HepG2 (cell line): ENCODE data around the gene SETD1A. TPM values are rescaled to one million over a fixed set of nuclear protein-coding genes. Genes with fewer than 3 reads are reported as not detected.

Experiments
- ATAD3A ChIP-seq: sonication (generic); formaldehyde crosslinking; IDR thresholded peaks from 2 replicates; pipeline ENCODE4 v1.4.0; 2020; ENCODE audit warnings: missing genetic modification reagents
- ATF1 ChIP-seq: IDR thresholded peaks from 2 replicates; pipeline ENCODE4 v1.6.1; 2016; ENCODE audit warnings: mild to moderate bottlenecking, control low read depth
- ATF3 ChIP-seq: sonication (generic); formaldehyde crosslinking; IDR thresholded peaks from 2 replicates; pipeline ENCODE4 v1.4.0; 2020; ENCODE audit warnings: missing genetic modification reagents
- E2F2 ChIP-seq: sonication (generic); formaldehyde crosslinking; IDR thresholded peaks from 2 replicates; pipeline ENCODE4 v1.4.0; 2020; ENCODE audit warnings: missing genetic modification reagents, borderline replicate concordance
- EHMT2 ChIP-seq: fragments of 200-600 bp; sonication (generic); IDR thresholded peaks from 2 replicates; pipeline ENCODE4 v1.7.0; 2017; ENCODE audit warnings: antibody characterized with exemption, low read depth, low read length, borderline replicate concordance
- ESRRA ChIP-seq: sonication (generic); formaldehyde crosslinking; IDR thresholded peaks from 2 replicates; pipeline ENCODE4 v1.5.1; 2020; ENCODE audit warnings: mild to moderate bottlenecking, low read depth, missing genetic modification reagents
- HES4 ChIP-seq: sonication (generic); formaldehyde crosslinking; IDR thresholded peaks from 2 replicates; pipeline ENCODE4 v1.9.0; 2021; ENCODE audit warnings: mild to moderate bottlenecking, missing genetic modification reagents, borderline replicate concordance
- HOXA3 ChIP-seq: sonication (generic); formaldehyde crosslinking; IDR thresholded peaks from 2 replicates; pipeline ENCODE4 v1.5.0; 2020; ENCODE audit warnings: missing genetic modification reagents
- KDM6A ChIP-seq: IDR thresholded peaks from 2 replicates; pipeline ENCODE4 v1.6.1; 2016; ENCODE audit warnings: low read depth
- NFKBIZ ChIP-seq: IDR thresholded peaks from 2 replicates; pipeline ENCODE4 v1.6.1; 2018; ENCODE audit warnings: missing genetic modification reagents, missing compliant biosample characterization
- PHF21A ChIP-seq: sonication (generic); formaldehyde crosslinking; IDR thresholded peaks from 2 replicates; pipeline ENCODE4 v1.5.0; 2020; ENCODE audit warnings: mild to moderate bottlenecking, missing genetic modification reagents
- PPARG ChIP-seq: conservative IDR thresholded peaks from 2 replicates; pipeline ENCODE4 v1.6.1; 2016; ENCODE audit warnings: missing biosample characterization, missing genetic modification reagents
- SP2 ChIP-seq: sonication (generic); formaldehyde crosslinking; IDR thresholded peaks from 2 replicates; pipeline ENCODE4 v1.5.1; 2020; ENCODE audit warnings: mild to moderate bottlenecking, missing genetic modification reagents
- TFDP2 ChIP-seq: sonication (generic); formaldehyde crosslinking; IDR thresholded peaks from 2 replicates; pipeline ENCODE4 v1.4.0; 2020; ENCODE audit warnings: missing genetic modification reagents
- ZBTB42 ChIP-seq: sonication (generic); formaldehyde crosslinking; IDR thresholded peaks from 2 replicates; pipeline ENCODE4 v1.5.0; 2020; ENCODE audit warnings: mild to moderate bottlenecking, missing genetic modification reagents
- ZFP62 ChIP-seq: sonication (generic); formaldehyde crosslinking; IDR thresholded peaks from 2 replicates; pipeline ENCODE4 v1.4.0; 2020; ENCODE audit warnings: missing genetic modification reagents
- ZMAT3 ChIP-seq: sonication (generic); formaldehyde crosslinking; conservative IDR thresholded peaks from 2 replicates; pipeline ENCODE4 v1.7.0; 2021; ENCODE audit warnings: missing genetic modification reagents
- ZMAT5 ChIP-seq: sonication (generic); formaldehyde crosslinking; IDR thresholded peaks from 2 replicates; pipeline ENCODE4 v1.5.0; 2020; ENCODE audit warnings: mild to moderate bottlenecking, low read depth, missing genetic modification reagents, borderline replicate concordance
- ZNF34 ChIP-seq: sonication (generic); formaldehyde crosslinking; IDR thresholded peaks from 2 replicates; pipeline ENCODE4 v1.4.0; 2020; ENCODE audit warnings: mild to moderate bottlenecking, missing genetic modification reagents, borderline replicate concordance
- ZNF414 ChIP-seq: sonication (generic); formaldehyde crosslinking; IDR thresholded peaks from 2 replicates; pipeline ENCODE4 v1.5.0; 2020; ENCODE audit warnings: missing genetic modification reagents
- ZNF609 ChIP-seq: sonication (generic); formaldehyde crosslinking; IDR thresholded peaks from 2 replicates; pipeline ENCODE4 v1.4.0; 2020; ENCODE audit warnings: mild to moderate bottlenecking, missing genetic modification reagents, borderline replicate concordance
- ZNF652 ChIP-seq: IDR thresholded peaks from 2 replicates; pipeline ENCODE4 v1.6.1; 2016; ENCODE audit warnings: low read depth, borderline replicate concordance
- polyA plus RNA-seq, 8 experiments: library from polyadenylated mRNA; depleted of rRNA in 3 of 8; stranded (reverse) in 7 of 8; unstranded in 1 of 8; fragments of >200 nt; fragmentation: Illumina TruSeq in 4 of 8; extraction: Trizol in 4 of 8; gene quantifications; 2 replicates each; pipeline versions ENCODE4 v1.2.1 to v1.2.3, GENCODE V29; 2011 to 2016; ENCODE audit warnings: low read depth in 4 of 8, missing spikeins in 1 of 8, mixed read lengths in 1 of 8; ENCODE audit not compliant: insufficient read depth in 1 of 8
- total RNA-seq, 5 experiments: library from RNA; depleted of rRNA; stranded (reverse); fragments of >200 nt; fragmentation: Illumina TruSeq; extraction: Trizol; gene quantifications; 2 replicates each; pipeline ENCODE4 v1.2.3, GENCODE V29; 2016; ENCODE audit warnings: low read depth in 1 of 5

SETD1A gene
- total and polyA plus RNA-seq, 2 of the 13 experiments (the other 11 are each of a cell fraction or from before 2014, with no cell fraction given), result 3.8 to 5.6 TPM

- TF ChIP-seq PPARG (CRISPR knock-in tag) (peak; percentile 9; the same call in 1 of the 2 replicates), KDM6A (CRISPR knock-in tag) (no peak), PHF21A (no peak), ZMAT5 (CRISPR knock-in tag) (no peak), ZMAT3 (CRISPR knock-in tag) (no peak), ATF1 (peak; percentile 97), ZNF34 (CRISPR knock-in tag) (no peak), NFKBIZ (CRISPR knock-in tag) (0 out of 2 replicates have a peak, but pooled peaks have one; percentile 1), EHMT2 (no peak), TFDP2 (CRISPR knock-in tag) (peak; percentile 72), ESRRA (CRISPR knock-in tag) (0 out of 2 replicates have a peak, but pooled peaks have one; percentile 18), ZFP62 (peak; percentile 24; the same call in 1 of the 2 replicates), ATAD3A (CRISPR knock-in tag) (no peak), ZBTB42 (CRISPR knock-in tag) (no peak), ZNF414 (CRISPR knock-in tag) (peak; percentile 58), SP2 (peak; percentile 72; the same call in 1 of the 2 replicates), HOXA3 (CRISPR knock-in tag) (peak; percentile 99), ZNF609 (CRISPR knock-in tag) (no peak), ATF3 (0 out of 2 replicates have a peak, but pooled peaks have one; percentile 7), ZNF652 (no peak), HES4 (no peak; the same call in 1 of the 2 replicates), E2F2 (CRISPR knock-in tag) (no peak)
Measured at GRCh38 chr16:30922420-30922959, 35.1 kb upstream of the SETD1A start (continued).
